ENCODE results near the gene ABCA7. TPM values are rescaled to one million over a fixed set of nuclear protein-coding genes. Genes with fewer than 3 reads are reported as not detected.
A peak's percentile ranks its signal among the peaks of the same experiment; 100 is the strongest.
"Not testable (repeated sequence)": the region's sequence is repeated elsewhere in the genome, so short reads cannot be mapped to it uniquely, and the experiment has no call there.

The ABCA7 gene
- total and polyA plus RNA-seq, 7 donors, result 1.8 to 25.1 (median 9.9) TPM

GRCh38 chr19:1113986-1114483, 74.1 kb downstream of the ABCA7 start:
- intact Hi-C loops (cut with DNase I), result loop anchor here (1.0 to 5.0 kb wide), 3 partner anchors 59 to 126 kb away; no protein-coding TSS in a partner anchor
- no peak for TF ChIP-seq POLR2AphosphoS5 (IDR thresholded peaks at IDR 0.05)
- no peak for TF ChIP-seq CTCF (IDR thresholded peaks at IDR 0.05)
- no peak for TF ChIP-seq POLR2A (IDR thresholded peaks at IDR 0.05)
- TF ChIP-seq EP300 (IDR thresholded peaks at IDR 0.05), result no peak
- no peaks in the 10 kb centered on the region for H3K27me3 ChIP-seq
- H3K36me3 ChIP-seq, result peaks cover 27 to 89% (median 47%) of the 10 kb centered on the region in 4 donors
- H3K9me3 ChIP-seq, result no peaks in the 10 kb centered on the region
- H3K4me1 ChIP-seq, result peaks cover 0 to 28% (median 27%) of the 10 kb centered on the region in 4 donors
- WGBS, 2 donors, result 93 to 94% methylated on average over 25 of the region's 25 CpGs
- H3K4me3 ChIP-seq, result no peak overlapping the region
- H3K27ac ChIP-seq, result peak overlapping the region; percentile 80 to 85 (median 82)
- DNase-seq, result no peak

- not testable (repeated sequence) for H3K4me3 ChIP-seq, H3K27ac ChIP-seq, H3K9me3 ChIP-seq, H3K27me3 ChIP-seq, DNase-seq
- WGBS, 2 donors, result 79 to 92% methylated on average over 9 of the region's 9 CpGs
- intact Hi-C loops (cut with DNase I), result loop anchor here (5.0 kb wide), 1 partner anchor 78 kb away; no protein-coding TSS in a partner anchor
- H3K4me1 ChIP-seq, result peaks cover 0 to 28% (median 27%) of the 10 kb centered on the region in 4 donors
- H3K36me3 ChIP-seq, result peaks cover 21 to 89% (median 47%) of the 10 kb centered on the region in 4 donors
Measured at GRCh38 chr19:1114728-1115127, 74.8 kb downstream of the ABCA7 start.

Small RNA genes lying within 50 kb of the gene (small RNA-seq; reads per million reads assigned to genes)
- 0 to 0.73 (median 0) reads per million in 3 donors for gene RNU6-2

Other genes with a start within 250 kb of the ABCA7 start
- gene PTBP1, start 242.7 kb upstream of the ABCA7 start, total RNA-seq, result 10 to 100 TPM; 53.8 to 94.5 (median 71.7) TPM
- 100 to 1,000 TPM in 2 of 3 donors, 10 to 100 TPM in 1; 78.7 to 154 (median 101) TPM for gene PTBP1, start 242.7 kb upstream of the ABCA7 start, polyA plus RNA-seq
- not detected for gene PLPPR3, start 218.2 kb upstream of the ABCA7 start, total RNA-seq
- under 1 TPM in 1 of 3 donors, not detected in 2; 0.07 TPM for gene PLPPR3, start 218.2 kb upstream of the ABCA7 start, polyA plus RNA-seq
- 1 to 10 TPM in 1 of 4 donors, under 1 TPM in 1, not detected in 2; 0.36 to 1.1 TPM for gene AZU1, start 212.3 kb upstream of the ABCA7 start, total RNA-seq
- under 1 TPM in 1 of 3 donors, not detected in 2; 0.03 TPM for gene AZU1, start 212.3 kb upstream of the ABCA7 start, polyA plus RNA-seq
- not detected for gene PRTN3, start 199.1 kb upstream of the ABCA7 start, total RNA-seq
- not detected for gene PRTN3, start 199.1 kb upstream of the ABCA7 start, polyA plus RNA-seq
- 1 to 10 TPM in 3 of 4 donors, not detected in 1; 1.4 to 3.6 (median 2.3) TPM for gene ELANE, start 187.8 kb upstream of the ABCA7 start, total RNA-seq
- under 1 TPM in 1 of 3 donors, not detected in 2; 0.64 TPM for gene ELANE, start 187.8 kb upstream of the ABCA7 start, polyA plus RNA-seq
- gene CFD, start 180.4 kb upstream of the ABCA7 start, total RNA-seq, result 100 to 1,000 TPM; 131 to 830 (median 457) TPM
- gene CFD, start 180.4 kb upstream of the ABCA7 start, polyA plus RNA-seq, result 100 to 1,000 TPM in 2 of 3 donors, 10 to 100 TPM in 1; 29.1 to 329 (median 101) TPM
- gene MED16, start 146.9 kb upstream of the ABCA7 start, total RNA-seq, result 10 to 100 TPM; 22.4 to 33.2 (median 25.6) TPM
- 10 to 100 TPM; 36.1 to 62.5 (median 51.7) TPM for gene MED16, start 146.9 kb upstream of the ABCA7 start, polyA plus RNA-seq
- not detected for gene RNU6-9, start 146.6 kb upstream of the ABCA7 start, total RNA-seq
- not detected for gene RNU6-9, start 146.6 kb upstream of the ABCA7 start, polyA plus RNA-seq
- gene R3HDM4, start 126.9 kb upstream of the ABCA7 start, total RNA-seq, result 10 to 100 TPM; 21.4 to 37.2 (median 27.7) TPM
- 10 to 100 TPM; 30.5 to 85.3 (median 33.0) TPM for gene R3HDM4, start 126.9 kb upstream of the ABCA7 start, polyA plus RNA-seq
- gene KISS1R, start 122.8 kb upstream of the ABCA7 start, total RNA-seq, result not detected
- gene KISS1R, start 122.8 kb upstream of the ABCA7 start, polyA plus RNA-seq, result under 1 TPM in 1 of 3 donors, not detected in 2; 0.13 TPM
- 10 to 100 TPM in 1 of 4 donors, 1 to 10 TPM in 3; 3.1 to 11.6 (median 4.3) TPM for gene ARID3A, start 114.1 kb upstream of the ABCA7 start, total RNA-seq
- gene ARID3A, start 114.1 kb upstream of the ABCA7 start, polyA plus RNA-seq, result 1 to 10 TPM; 1.4 to 6.0 (median 1.8) TPM
- gene WDR18, start 55.8 kb upstream of the ABCA7 start, total RNA-seq, result 10 to 100 TPM; 14.3 to 33.1 (median 30.4) TPM
- 10 to 100 TPM; 22.4 to 65.8 (median 43.8) TPM for gene WDR18, start 55.8 kb upstream of the ABCA7 start, polyA plus RNA-seq
- under 1 TPM in 1 of 4 donors, not detected in 3; 0.14 TPM for gene GRIN3B, start 39.7 kb upstream of the ABCA7 start, total RNA-seq
- under 1 TPM in 1 of 3 donors, not detected in 2; 0.04 TPM for gene GRIN3B, start 39.7 kb upstream of the ABCA7 start, polyA plus RNA-seq
- 100 to 1,000 TPM in 2 of 4 donors, 10 to 100 TPM in 2; 85.6 to 174 (median 126) TPM for gene TMEM259, start 19.0 kb upstream of the ABCA7 start, total RNA-seq
- gene TMEM259, start 19.0 kb upstream of the ABCA7 start, polyA plus RNA-seq, result 100 to 1,000 TPM in 1 of 3 donors, 10 to 100 TPM in 2; 19.2 to 232 (median 25.9) TPM
- gene RNU6-2, start 18.6 kb upstream of the ABCA7 start, total RNA-seq, result not detected
- gene RNU6-2, start 18.6 kb upstream of the ABCA7 start, polyA plus RNA-seq, result not detected
- gene CNN2, start 13.5 kb upstream of the ABCA7 start, total RNA-seq, result 10 to 100 TPM; 25.5 to 59.0 (median 36.3) TPM
- gene CNN2, start 13.5 kb upstream of the ABCA7 start, polyA plus RNA-seq, result 100 to 1,000 TPM in 1 of 3 donors, 10 to 100 TPM in 2; 48.0 to 115 (median 53.9) TPM
- gene ARHGAP45, start 27.1 kb downstream of the ABCA7 start, total RNA-seq, result 10 to 100 TPM; 12.8 to 21.6 (median 18.2) TPM
- 100 to 1,000 TPM in 1 of 3 donors, 10 to 100 TPM in 2; 38.6 to 103 (median 39.0) TPM for gene ARHGAP45, start 27.1 kb downstream of the ABCA7 start, polyA plus RNA-seq
- gene POLR2E, start 55.3 kb downstream of the ABCA7 start, total RNA-seq, result 100 to 1,000 TPM in 2 of 4 donors, 10 to 100 TPM in 2; 82.0 to 203 (median 104) TPM
- 100 to 1,000 TPM; 124 to 175 (median 133) TPM for gene POLR2E, start 55.3 kb downstream of the ABCA7 start, polyA plus RNA-seq
- 100 to 1,000 TPM; 269 to 433 (median 371) TPM for gene GPX4, start 63.9 kb downstream of the ABCA7 start, total RNA-seq
- 100 to 1,000 TPM; 311 to 662 (median 643) TPM for gene GPX4, start 63.9 kb downstream of the ABCA7 start, polyA plus RNA-seq
- gene SBNO2, start 134.2 kb downstream of the ABCA7 start, total RNA-seq, result 10 to 100 TPM in 3 of 4 donors, 1 to 10 TPM in 1; 6.8 to 91.9 (median 14.7) TPM
- 10 to 100 TPM; 11.4 to 75.0 (median 14.8) TPM for gene SBNO2, start 134.2 kb downstream of the ABCA7 start, polyA plus RNA-seq
- gene STK11, start 165.7 kb downstream of the ABCA7 start, total RNA-seq, result 10 to 100 TPM; 36.4 to 51.0 (median 42.7) TPM
- 10 to 100 TPM; 31.2 to 86.5 (median 41.8) TPM for gene STK11, start 165.7 kb downstream of the ABCA7 start, polyA plus RNA-seq
- gene CBARP, start 197.9 kb downstream of the ABCA7 start, total RNA-seq, result under 1 TPM in 3 of 4 donors, not detected in 1; 0.36 to 0.82 (median 0.81) TPM
- under 1 TPM in 1 of 3 donors, not detected in 2; 0.36 TPM for gene CBARP, start 197.9 kb downstream of the ABCA7 start, polyA plus RNA-seq
- gene ATP5F1D, start 201.6 kb downstream of the ABCA7 start, total RNA-seq, result 100 to 1,000 TPM in 3 of 4 donors, 10 to 100 TPM in 1; 74.7 to 112 (median 104) TPM
- gene ATP5F1D, start 201.6 kb downstream of the ABCA7 start, polyA plus RNA-seq, result 100 to 1,000 TPM; 294 to 390 (median 352) TPM
- gene MIDN, start 208.5 kb downstream of the ABCA7 start, total RNA-seq, result 10 to 100 TPM; 14.6 to 70.3 (median 15.4) TPM
- gene MIDN, start 208.5 kb downstream of the ABCA7 start, polyA plus RNA-seq, result 10 to 100 TPM; 42.1 to 87.0 (median 57.7) TPM
- 1,000 to 10,000 TPM in 1 of 4 donors, 100 to 1,000 TPM in 3; 602 to 1,004 (median 791) TPM for gene CIRBP, start 229.2 kb downstream of the ABCA7 start, total RNA-seq
- 100 to 1,000 TPM; 129 to 455 (median 265) TPM for gene CIRBP, start 229.2 kb downstream of the ABCA7 start, polyA plus RNA-seq
- 10 to 100 TPM; 24.7 to 49.3 (median 29.8) TPM for gene FAM174C, start 235.4 kb downstream of the ABCA7 start, total RNA-seq
- gene FAM174C, start 235.4 kb downstream of the ABCA7 start, polyA plus RNA-seq, result 10 to 100 TPM; 37.0 to 87.8 (median 60.1) TPM
- gene EFNA2, start 245.8 kb downstream of the ABCA7 start, total RNA-seq, result not detected
- gene EFNA2, start 245.8 kb downstream of the ABCA7 start, polyA plus RNA-seq, result 10 to 100 TPM; 23.4 to 40.6 (median 25.2) TPM

Measured in sigmoid colon (tissue), 7 donors.